ENCODE data around the gene NOL12. TPM values are rescaled to one million over a fixed set of nuclear protein-coding genes. Genes with fewer than 3 reads are reported as not detected.

NOL12 gene
- total RNA-seq, 1 donor from 2014 or later = 67.9 TPM

DNA sequence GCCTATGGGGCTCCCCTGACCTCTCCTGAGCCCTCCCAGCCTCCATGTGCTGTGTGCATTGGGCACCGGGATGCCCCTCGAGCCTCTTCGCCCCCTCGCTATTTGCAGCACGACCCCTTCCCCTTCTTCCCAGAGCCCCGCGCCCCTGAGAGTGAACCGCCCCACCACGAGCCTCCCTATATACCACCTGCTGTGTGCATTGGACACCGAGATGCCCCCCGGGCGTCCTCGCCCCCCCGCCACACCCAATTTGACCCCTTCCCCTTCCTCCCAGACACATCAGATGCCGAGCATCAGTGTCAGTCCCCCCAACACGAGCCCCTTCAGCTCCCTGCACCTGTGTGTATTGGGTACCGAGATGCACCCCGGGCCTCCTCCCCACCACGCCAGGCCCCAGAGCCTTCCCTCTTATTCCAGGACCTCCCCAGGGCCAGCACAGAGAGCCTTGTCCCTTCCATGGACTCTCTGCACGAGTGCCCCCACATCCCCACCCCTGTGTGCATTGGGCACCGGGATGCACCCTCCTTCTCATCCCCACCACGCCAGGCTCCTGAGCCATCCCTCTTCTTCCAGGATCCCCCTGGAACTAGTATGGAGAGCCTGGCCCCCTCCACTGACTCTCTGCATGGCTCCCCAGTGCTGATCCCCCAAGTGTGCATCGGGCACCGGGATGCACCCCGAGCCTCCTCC is 39.6 kb downstream of the NOL12 start:
- DNase-seq = no peak
- Mint-ChIP-seq H3K9me3 (no peaks in the 10 kb centered on the region), H3K4me3 (no peak overlapping the region), H3K4me1 (peaks cover 2% of the 10 kb centered on the region), H3K27ac (no peak overlapping the region), H3K27me3 (no peaks in the 10 kb centered on the region), H3K36me3 (ENCODE audit: low read depth) (no peaks in the 10 kb centered on the region)
- intact Hi-C loops (cut with micrococcal nuclease) = no loop called here

DNA sequence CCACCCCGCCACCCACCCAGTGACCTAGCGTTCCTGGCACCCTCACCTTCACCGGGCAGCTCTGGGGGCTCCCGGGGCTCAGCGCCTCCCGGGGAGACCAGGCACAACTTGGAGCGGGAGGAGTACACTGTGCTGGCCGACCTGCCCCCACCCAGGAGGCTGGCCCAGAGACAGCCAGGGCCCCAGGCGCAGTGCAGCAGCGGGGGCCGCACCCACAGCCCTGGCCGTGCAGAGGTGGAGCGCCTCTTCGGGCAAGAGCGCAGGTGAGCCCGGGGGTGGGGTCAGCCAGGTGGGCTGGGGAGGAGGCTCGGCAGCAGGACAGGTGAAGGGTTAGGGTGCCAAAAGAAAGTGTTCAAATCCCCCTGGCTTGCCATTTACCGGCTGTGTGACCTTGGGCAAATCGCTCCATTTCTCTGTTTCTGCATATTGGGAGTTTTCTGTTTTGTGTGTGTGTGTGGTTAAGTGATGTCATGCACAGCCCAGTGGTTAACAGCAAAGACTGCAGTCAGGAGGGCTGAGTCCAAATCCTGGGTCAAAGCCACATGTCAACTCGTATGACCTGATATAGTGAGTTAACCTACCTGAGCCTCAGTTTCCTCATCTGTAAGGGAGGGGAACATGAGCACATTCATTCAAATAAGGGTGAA is 40.2 kb downstream of the NOL12 start:
- Mint-ChIP-seq H3K4me1 (peaks cover 2% of the 10 kb centered on the region), H3K4me3 (no peak overlapping the region), H3K27ac (no peak overlapping the region), H3K36me3 (ENCODE audit: low read depth) (no peaks in the 10 kb centered on the region), H3K9me3 (no peaks in the 10 kb centered on the region), H3K27me3 (no peaks in the 10 kb centered on the region)
- peak; percentile 62 for DNase-seq
- intact Hi-C loops (cut with micrococcal nuclease) = no loop called here

DNA sequence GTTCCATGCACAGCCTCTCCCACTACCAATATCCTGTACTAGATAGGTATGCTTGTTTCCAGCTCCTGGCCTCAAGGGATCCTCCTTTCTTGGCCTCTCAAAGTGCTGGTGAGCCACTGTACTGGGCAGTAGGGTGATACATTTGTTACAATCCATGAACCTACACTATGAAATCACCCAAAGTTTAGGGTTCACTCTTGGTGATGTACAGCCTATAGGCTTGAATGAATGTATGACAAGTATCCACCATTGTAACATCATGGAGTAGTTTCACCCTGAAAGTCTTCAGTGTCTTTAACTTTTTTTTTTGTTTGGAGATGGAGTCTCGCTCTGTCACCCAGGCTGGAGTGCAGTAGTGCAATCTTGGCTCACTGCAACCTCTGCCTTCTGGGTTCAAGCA is 42.5 kb downstream of the NOL12 start:
- peaks cover 2% of the 10 kb centered on the region for H3K4me1 Mint-ChIP-seq
- H3K27ac Mint-ChIP-seq = no peak overlapping the region
- no peak for DNase-seq
- H3K27me3 Mint-ChIP-seq = no peaks in the 10 kb centered on the region
- no peaks in the 10 kb centered on the region for H3K9me3 Mint-ChIP-seq
- intact Hi-C loops (cut with micrococcal nuclease) = no loop called here
- H3K4me3 Mint-ChIP-seq = no peak overlapping the region
- H3K36me3 Mint-ChIP-seq (ENCODE audit: low read depth) = no peaks in the 10 kb centered on the region

DNA sequence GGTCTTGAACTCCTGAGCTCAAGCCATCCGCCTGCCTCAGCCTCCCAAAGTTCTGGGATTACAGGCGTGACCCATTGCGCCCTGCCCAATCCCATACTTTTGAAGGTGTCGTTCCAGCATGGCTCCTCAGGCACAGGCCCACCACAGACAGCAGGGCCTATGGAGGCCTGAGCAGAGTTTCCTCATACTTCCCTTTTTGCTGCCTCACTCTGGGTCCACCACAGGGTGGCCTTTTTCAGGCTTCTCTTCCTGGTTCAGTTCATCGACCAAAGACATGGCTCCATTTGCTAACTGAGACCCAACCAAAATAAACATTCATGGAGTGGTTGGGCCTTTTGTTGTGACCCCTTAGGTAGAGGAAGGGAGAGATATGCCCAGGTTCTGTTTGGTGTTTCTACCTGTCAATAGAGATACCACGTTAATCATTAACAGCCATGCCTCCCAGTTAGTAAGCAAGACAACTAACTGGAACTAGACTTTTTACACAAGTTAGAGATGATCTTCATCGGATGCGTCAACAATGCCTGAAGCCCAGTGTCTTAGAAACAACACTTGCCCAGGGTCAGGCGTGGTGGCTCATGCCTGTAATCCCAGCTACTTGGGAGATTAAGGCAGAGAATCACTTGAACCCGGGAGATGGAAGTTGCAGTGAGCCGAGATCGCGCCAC is 45.8 kb downstream of the NOL12 start:
- intact Hi-C loops (cut with micrococcal nuclease) = no loop called here
- no peak overlapping the region for H3K4me3 Mint-ChIP-seq
- H3K36me3 Mint-ChIP-seq (ENCODE audit: low read depth) = no peaks in the 10 kb centered on the region
- DNase-seq = no peak
- no peak overlapping the region for H3K27ac Mint-ChIP-seq
- H3K27me3 Mint-ChIP-seq = no peaks in the 10 kb centered on the region
- no peaks in the 10 kb centered on the region for H3K9me3 Mint-ChIP-seq
- peaks cover 2% of the 10 kb centered on the region for H3K4me1 Mint-ChIP-seq

DNA sequence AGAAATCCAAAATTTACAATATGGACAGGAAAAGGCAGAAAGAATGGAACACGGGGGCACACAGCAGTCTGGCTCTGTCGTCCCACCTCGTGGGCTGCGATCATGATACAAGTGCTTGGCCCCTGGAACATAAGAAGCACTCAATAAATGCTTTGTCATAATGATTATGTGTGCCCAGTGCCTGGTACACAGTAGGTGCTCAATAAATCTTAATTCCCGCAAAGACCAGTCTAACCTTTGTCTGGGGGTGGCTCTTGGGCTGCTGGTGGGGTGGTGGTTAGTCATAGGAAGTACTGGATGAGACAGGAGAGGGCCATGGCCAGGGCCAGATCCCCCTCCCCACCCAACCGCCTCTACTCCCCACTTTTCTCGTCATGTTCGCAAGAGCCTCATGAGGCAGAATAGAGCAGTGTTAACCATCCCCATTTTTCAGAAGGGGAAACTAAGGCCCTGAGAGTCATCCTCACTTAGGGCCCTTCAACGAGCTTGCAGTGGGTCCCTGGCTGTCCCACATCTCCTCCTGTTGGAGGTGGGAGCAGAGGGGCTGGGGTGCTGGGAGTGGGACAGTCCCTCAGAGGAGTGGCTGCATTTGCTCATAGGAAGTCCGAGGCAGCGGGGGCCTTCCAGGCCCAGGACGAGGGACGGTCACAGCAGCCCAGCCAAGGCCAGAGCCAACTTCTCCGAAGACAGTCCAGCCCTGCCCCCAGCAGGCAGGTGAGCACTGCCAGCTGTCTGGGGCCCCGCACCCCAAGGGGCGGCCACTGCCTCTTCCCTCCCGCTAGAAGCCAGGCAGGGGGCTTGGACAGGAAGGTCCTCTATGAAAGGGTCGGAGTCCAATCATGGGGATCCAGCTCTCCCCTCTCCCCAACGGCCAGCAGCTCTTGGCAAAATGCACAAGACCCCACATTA is 46.8 kb downstream of the NOL12 start:
- intact Hi-C loops (cut with micrococcal nuclease) = no loop called here
- H3K27ac Mint-ChIP-seq = no peak overlapping the region
- H3K9me3 Mint-ChIP-seq = no peaks in the 10 kb centered on the region
- no peak overlapping the region for H3K4me3 Mint-ChIP-seq
- DNase-seq = no peak
- H3K4me1 Mint-ChIP-seq = peaks cover 2% of the 10 kb centered on the region
- H3K36me3 Mint-ChIP-seq (ENCODE audit: low read depth) = no peaks in the 10 kb centered on the region
- H3K27me3 Mint-ChIP-seq = no peaks in the 10 kb centered on the region

DNA sequence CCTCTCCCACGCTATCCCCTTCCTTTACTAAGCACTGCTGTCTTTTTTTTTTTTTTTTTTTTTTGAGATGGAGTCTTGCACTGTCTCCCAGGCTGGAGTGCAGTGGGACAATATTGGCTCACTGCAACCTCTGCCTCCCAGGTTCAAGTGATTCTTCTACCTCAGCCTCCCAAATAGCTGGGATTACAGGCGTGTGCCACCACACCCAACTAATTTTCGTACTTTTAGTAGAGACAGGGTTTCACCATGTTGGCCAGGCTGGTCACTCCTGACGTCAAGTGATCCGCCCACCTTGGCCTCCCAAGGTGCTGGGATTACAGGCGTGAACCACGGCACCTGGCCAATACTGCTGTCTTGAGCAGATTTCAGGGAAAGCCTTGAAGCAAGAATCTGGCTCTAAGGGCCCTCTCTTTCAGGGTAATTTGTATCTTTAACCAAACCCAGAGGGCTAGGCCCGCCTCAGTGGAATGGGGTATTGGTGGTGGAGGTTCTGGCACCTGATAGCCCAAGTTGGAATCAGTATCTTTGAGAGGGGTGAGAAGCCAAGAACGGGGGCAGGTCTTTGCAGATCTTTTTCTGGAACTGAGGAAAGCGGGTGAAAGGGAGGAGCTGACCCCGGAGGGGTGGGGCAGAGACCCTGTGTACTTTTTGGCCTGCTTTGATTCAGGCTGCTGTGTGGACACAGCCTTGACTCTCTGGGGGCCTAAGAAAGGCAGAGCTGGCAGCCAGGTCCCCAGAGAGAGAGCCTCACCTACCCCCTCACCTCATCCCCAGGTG is 47.7 kb downstream of the NOL12 start:
- no peak overlapping the region for H3K4me3 Mint-ChIP-seq
- DNase-seq = no peak
- H3K27ac Mint-ChIP-seq = no peak overlapping the region
- H3K9me3 Mint-ChIP-seq = no peaks in the 10 kb centered on the region
- intact Hi-C loops (cut with micrococcal nuclease) = no loop called here
- no peaks in the 10 kb centered on the region for H3K36me3 Mint-ChIP-seq (ENCODE audit: low read depth)
- no peaks in the 10 kb centered on the region for H3K4me1 Mint-ChIP-seq
- no peaks in the 10 kb centered on the region for H3K27me3 Mint-ChIP-seq

- intact Hi-C loops (cut with micrococcal nuclease) = no loop called here
- H3K36me3 Mint-ChIP-seq (ENCODE audit: low read depth) = no peaks in the 10 kb centered on the region
These were observed 48.2 kb downstream of the NOL12 start for GRCh38 chr22:37734402-37734700.

DNA sequence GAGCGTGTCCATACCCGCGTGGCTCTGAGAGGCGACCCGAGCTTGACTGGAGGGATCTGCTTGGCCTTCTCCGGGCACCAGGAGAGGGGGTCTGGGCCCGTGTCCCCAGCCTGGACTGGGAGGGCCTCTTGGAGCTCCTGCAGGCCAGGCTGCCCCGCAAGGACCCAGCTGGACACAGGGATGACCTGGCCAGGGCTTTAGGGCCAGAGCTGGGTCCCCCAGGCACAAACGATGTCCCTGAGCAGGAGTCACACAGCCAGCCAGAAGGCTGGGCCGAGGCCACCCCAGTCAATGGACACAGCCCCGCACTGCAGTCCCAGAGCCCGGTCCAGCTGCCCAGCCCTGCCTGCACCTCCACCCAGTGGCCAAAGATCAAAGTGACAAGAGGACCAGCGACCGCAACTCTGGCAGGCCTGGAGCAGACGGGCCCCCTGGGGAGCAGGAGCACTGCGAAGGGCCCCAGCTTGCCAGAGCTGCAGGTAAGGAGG is 48.9 kb downstream of the NOL12 start:
- H3K4me3 Mint-ChIP-seq = no peak overlapping the region
- intact Hi-C loops (cut with micrococcal nuclease) = no loop called here

More at GRCh38 chr22:37734402-37734700, 48.2 kb downstream of the NOL12 start:
- Mint-ChIP-seq H3K27ac (no peak overlapping the region), H3K4me1 (no peaks in the 10 kb centered on the region), H3K4me3 (no peak overlapping the region), H3K27me3 (no peaks in the 10 kb centered on the region), H3K9me3 (no peaks in the 10 kb centered on the region)
- no peak for DNase-seq

GRCh38 chr22:37739035-37739434 is 52.9 kb downstream of the NOL12 start:
- H3K27ac Mint-ChIP-seq = no peak overlapping the region
- intact Hi-C loops (cut with micrococcal nuclease) = no loop called here
- H3K27me3 Mint-ChIP-seq = no peaks in the 10 kb centered on the region
- no peaks in the 10 kb centered on the region for H3K9me3 Mint-ChIP-seq
- peaks cover 2% of the 10 kb centered on the region for H3K36me3 Mint-ChIP-seq (ENCODE audit: low read depth)
- H3K4me3 Mint-ChIP-seq = no peak overlapping the region
- H3K4me1 Mint-ChIP-seq = peaks cover 15% of the 10 kb centered on the region
- no peak for DNase-seq

More for the DNA sequence above, 48.9 kb downstream of the NOL12 start:
- no peaks in the 10 kb centered on the region for H3K4me1 Mint-ChIP-seq
- no peak overlapping the region for H3K27ac Mint-ChIP-seq
- DNase-seq = no peak
- no peaks in the 10 kb centered on the region for H3K27me3 Mint-ChIP-seq
- no peaks in the 10 kb centered on the region for H3K9me3 Mint-ChIP-seq
- H3K36me3 Mint-ChIP-seq (ENCODE audit: low read depth) = no peaks in the 10 kb centered on the region

GRCh38 chr22:37739611-37740049 is 53.5 kb downstream of the NOL12 start:
- H3K4me3 Mint-ChIP-seq = no peak overlapping the region
- intact Hi-C loops (cut with micrococcal nuclease) = no loop called here
- H3K9me3 Mint-ChIP-seq = no peaks in the 10 kb centered on the region
- peaks cover 19% of the 10 kb centered on the region for H3K4me1 Mint-ChIP-seq
- no peak for DNase-seq
- peaks cover 5% of the 10 kb centered on the region for H3K36me3 Mint-ChIP-seq (ENCODE audit: low read depth)
- H3K27ac Mint-ChIP-seq = no peak overlapping the region
- H3K27me3 Mint-ChIP-seq = no peaks in the 10 kb centered on the region

- Mint-ChIP-seq H3K4me3 (no peak overlapping the region), H3K9me3 (no peaks in the 10 kb centered on the region), H3K27me3 (no peaks in the 10 kb centered on the region), H3K36me3 (ENCODE audit: low read depth) (peaks cover 6% of the 10 kb centered on the region), H3K27ac (no peak overlapping the region), H3K4me1 (peaks cover 26% of the 10 kb centered on the region)
- intact Hi-C loops (cut with micrococcal nuclease) = no loop called here
- DNase-seq = no peak
These were observed 54.5 kb downstream of the NOL12 start for GRCh38 chr22:37740455-37741311.

GRCh38 chr22:37741312-37741795 is 55.2 kb downstream of the NOL12 start:
- no peak for DNase-seq
- intact Hi-C loops (cut with micrococcal nuclease) = no loop called here
- Mint-ChIP-seq H3K27me3 (no peaks in the 10 kb centered on the region), H3K9me3 (no peaks in the 10 kb centered on the region), H3K27ac (no peak overlapping the region), H3K4me1 (peaks cover 26% of the 10 kb centered on the region), H3K4me3 (no peak overlapping the region), H3K36me3 (ENCODE audit: low read depth) (peaks cover 6% of the 10 kb centered on the region)

Data from activated CD4-positive, alpha-beta T cell treated with anti-CD3 and anti-CD28 coated beads, Interleukin-2, amount 10 ng/mL, durations not matched to agents 24 days and 14 days (primary cell).